Caco-2 (cell line): Measurements from ENCODE around the gene OR5K1. TPM values are rescaled to one million over a fixed set of nuclear protein-coding genes. Genes with fewer than 3 reads are reported as not detected.

ENCODE experiments used
- BruUV-seq: library from RNA; stranded (reverse); fragments of 400-500 nt; replicated peaks from 2 replicates; lab custom pipeline; 2021; lab: Mats Ljungman, UMichigan
- CTCF ChIA-PET: fragments of 300-600 bp; sonication (Branson Sonifier 250); formaldehyde crosslinking; loops from one replicate; lab custom pipeline; 2022; ENCODE audit warnings: antibody characterized with exemption; lab: Charles Lee
- POLR2A ChIA-PET: fragments of 300-600 bp; sonication (Branson Sonifier 250); formaldehyde crosslinking; loops from one replicate; lab custom pipeline; 2022; ENCODE audit warnings: antibody characterized with exemption; lab: Charles Lee
- DNase-seq, 2 experiments: peaks; one replicate each; pipeline versions ENCODE4 v3.0.0 to v3.0.0-alpha.2; 2020 to 2022
- H3K27me3 ChIP-seq: replicated peaks from 2 replicates; pipeline ENCODE4 v1.6.0; 2011; ENCODE audit warnings: low read length; ENCODE audit not compliant: control insufficient read depth, insufficient read depth
- H3K36me3 ChIP-seq: 2 replicates; pipeline ENCODE4 v1.5.1; 2011; ENCODE audit warnings: low read length; ENCODE audit not compliant: control insufficient read depth, insufficient read depth
- H3K4me1 ChIP-seq: fragments of 250-450 bp; sonication (Bioruptor Pico); 2 replicates; pipeline ENCODE4 v1.5.1; 2020; ENCODE audit warnings: mild to moderate bottlenecking
- H3K4me3 ChIP-seq: 2 replicates; pipeline ENCODE4 v1.5.1; 2011; ENCODE audit warnings: low read depth, mild to moderate bottlenecking, control low read depth, low read length
- H3K9me3 ChIP-seq: fragments of 250-450 bp; sonication (Bioruptor Pico); 2 replicates; pipeline ENCODE4 v1.5.1; 2020; ENCODE audit warnings: mild to moderate bottlenecking, moderate library complexity
- H3K27ac Mint-ChIP-seq: one replicate; pipeline ENCODE4 v1.8.0; 2022; ENCODE audit warnings: mixed read lengths; ENCODE audit not compliant: unreplicated experiment
- H3K27me3 Mint-ChIP-seq: one replicate; pipeline ENCODE4 v1.8.0; 2022; ENCODE audit warnings: mixed read lengths; ENCODE audit not compliant: insufficient read depth, unreplicated experiment
- H3K36me3 Mint-ChIP-seq: one replicate; pipeline ENCODE4 v1.8.0; 2022; ENCODE audit warnings: mild to moderate bottlenecking, mixed read lengths; ENCODE audit not compliant: insufficient read depth, unreplicated experiment
- H3K4me1 Mint-ChIP-seq: one replicate; pipeline ENCODE4 v1.8.0; 2022; ENCODE audit warnings: low read depth, mixed read lengths; ENCODE audit not compliant: unreplicated experiment
- H3K4me3 Mint-ChIP-seq: one replicate; pipeline ENCODE4 v1.8.0; 2022; ENCODE audit warnings: mild to moderate bottlenecking, moderate library complexity, mixed read lengths; ENCODE audit not compliant: unreplicated experiment
- H3K9me3 Mint-ChIP-seq: one replicate; pipeline ENCODE4 v1.8.0; 2022; ENCODE audit warnings: mixed read lengths; ENCODE audit not compliant: unreplicated experiment
- intact Hi-C: fragments of 100-400 bp; cut with micrococcal nuclease; formaldehyde crosslinking; loops from one replicate; pipeline ENCODE4 v1.10.0; 2022; ENCODE audit not compliant: unreplicated experiment
- total RNA-seq: library from RNA; stranded (reverse); gene quantifications from 2 replicates; pipeline ENCODE4 v1.2.3, GENCODE V29; 2022
- TF ChIP-seq, protein P1 (sequence below), 2 experiments: fragments of 200-600 bp in 1 of 2; IDR thresholded peaks; 1 replicate in 1 of 2; 2 replicates in 1 of 2; pipeline versions ENCODE4 v1.5.1 to v1.8.0; 2011 to 2022; ENCODE audit warnings: antibody characterized with exemption in 1 of 2, control low read depth in 1 of 2, inconsistent platforms in 1 of 2, low read depth in 1 of 2, low read length in 1 of 2, mild to moderate bottlenecking in 1 of 2, moderate library complexity in 1 of 2; ENCODE audit not compliant: insufficient read depth in 1 of 2, severe bottlenecking in 1 of 2, unreplicated experiment in 1 of 2

OR5K1 gene
- total RNA-seq, 1 experiment from 2014 or later = not detected

DNA sequence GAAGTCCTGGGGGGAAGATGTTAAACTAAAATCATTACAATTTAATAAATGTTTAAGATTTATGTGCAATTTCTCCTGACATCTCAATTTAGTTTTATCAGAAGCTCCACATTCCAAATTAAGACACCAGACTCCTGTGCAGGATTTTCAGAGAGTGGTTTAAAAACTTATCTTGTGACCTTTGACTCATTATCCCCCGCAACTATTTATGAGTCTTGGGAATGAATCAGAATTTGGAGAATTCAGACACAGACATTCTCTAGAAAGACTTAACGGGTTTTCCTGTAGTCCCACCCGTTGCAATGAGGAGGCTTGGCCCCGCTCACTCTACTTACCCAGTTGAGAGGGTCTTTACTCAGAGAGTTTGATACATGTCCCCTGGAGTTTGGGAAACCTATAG is 41.5 kb downstream of the OR5K1 start:
- no peak overlapping the region for H3K4me3 ChIP-seq
- H3K27me3 ChIP-seq = no peaks in the 10 kb centered on the region
- Mint-ChIP-seq H3K4me1 (peaks cover 10% of the 10 kb centered on the region), H3K36me3 (no peaks in the 10 kb centered on the region), H3K27ac (no peak overlapping the region), H3K27me3 (no peaks in the 10 kb centered on the region), H3K4me3 (no peak overlapping the region), H3K9me3 (no peaks in the 10 kb centered on the region)
- BruUV-seq = no TSS peak
- TF ChIP-seq, protein P1, sequence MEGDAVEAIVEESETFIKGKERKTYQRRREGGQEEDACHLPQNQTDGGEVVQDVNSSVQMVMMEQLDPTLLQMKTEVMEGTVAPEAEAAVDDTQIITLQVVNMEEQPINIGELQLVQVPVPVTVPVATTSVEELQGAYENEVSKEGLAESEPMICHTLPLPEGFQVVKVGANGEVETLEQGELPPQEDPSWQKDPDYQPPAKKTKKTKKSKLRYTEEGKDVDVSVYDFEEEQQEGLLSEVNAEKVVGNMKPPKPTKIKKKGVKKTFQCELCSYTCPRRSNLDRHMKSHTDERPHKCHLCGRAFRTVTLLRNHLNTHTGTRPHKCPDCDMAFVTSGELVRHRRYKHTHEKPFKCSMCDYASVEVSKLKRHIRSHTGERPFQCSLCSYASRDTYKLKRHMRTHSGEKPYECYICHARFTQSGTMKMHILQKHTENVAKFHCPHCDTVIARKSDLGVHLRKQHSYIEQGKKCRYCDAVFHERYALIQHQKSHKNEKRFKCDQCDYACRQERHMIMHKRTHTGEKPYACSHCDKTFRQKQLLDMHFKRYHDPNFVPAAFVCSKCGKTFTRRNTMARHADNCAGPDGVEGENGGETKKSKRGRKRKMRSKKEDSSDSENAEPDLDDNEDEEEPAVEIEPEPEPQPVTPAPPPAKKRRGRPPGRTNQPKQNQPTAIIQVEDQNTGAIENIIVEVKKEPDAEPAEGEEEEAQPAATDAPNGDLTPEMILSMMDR (IDR thresholded peaks at IDR 0.05; ENCODE audit: insufficient read depth in 1 of 2, low read depth in 1 of 2, low read length in 1 of 2, severe bottlenecking in 1 of 2, unreplicated experiment in 1 of 2) = no peak
- H3K36me3 ChIP-seq = no peaks in the 10 kb centered on the region
- CTCF ChIA-PET = interaction anchor here (0.6 kb wide), 1 partner anchor 313 kb away, joined by 3 read pairs; no protein-coding TSS in a partner anchor
- H3K9me3 ChIP-seq = no peaks in the 10 kb centered on the region
- peaks cover 14% of the 10 kb centered on the region; the same call in 1 of the 2 replicates for H3K4me1 ChIP-seq
- POLR2A ChIA-PET = no interaction called here
- intact Hi-C loops = loop anchor here (1.0 kb wide), 1 partner anchor 18 kb away; the partner anchor contains the start of gene CLDND1
- peak in 1 of 2 experiments; percentile 17 for DNase-seq

GRCh38 chr3:98508582-98508981 is 45.6 kb downstream of the OR5K1 start:
- Mint-ChIP-seq H3K4me3 (no peak overlapping the region), H3K4me1 (peaks cover 9% of the 10 kb centered on the region), H3K27me3 (no peaks in the 10 kb centered on the region), H3K27ac (no peak overlapping the region), H3K9me3 (no peaks in the 10 kb centered on the region), H3K36me3 (no peaks in the 10 kb centered on the region)
- POLR2A ChIA-PET = no interaction called here
- Histone ChIP-seq H3K27me3 (no peaks in the 10 kb centered on the region), H3K9me3 (no peaks in the 10 kb centered on the region), H3K4me1 (peaks cover 14% of the 10 kb centered on the region; the same call in 1 of the 2 replicates), H3K4me3 (no peak overlapping the region), H3K36me3 (no peaks in the 10 kb centered on the region)
- BruUV-seq = no TSS peak
- intact Hi-C loops = no loop called here
- DNase-seq = no peak
- TF ChIP-seq, protein P1 (IDR thresholded peaks at IDR 0.05; ENCODE audit: insufficient read depth in 1 of 2, low read depth in 1 of 2, low read length in 1 of 2, severe bottlenecking in 1 of 2, unreplicated experiment in 1 of 2) = no peak
- CTCF ChIA-PET = no interaction called here

DNA sequence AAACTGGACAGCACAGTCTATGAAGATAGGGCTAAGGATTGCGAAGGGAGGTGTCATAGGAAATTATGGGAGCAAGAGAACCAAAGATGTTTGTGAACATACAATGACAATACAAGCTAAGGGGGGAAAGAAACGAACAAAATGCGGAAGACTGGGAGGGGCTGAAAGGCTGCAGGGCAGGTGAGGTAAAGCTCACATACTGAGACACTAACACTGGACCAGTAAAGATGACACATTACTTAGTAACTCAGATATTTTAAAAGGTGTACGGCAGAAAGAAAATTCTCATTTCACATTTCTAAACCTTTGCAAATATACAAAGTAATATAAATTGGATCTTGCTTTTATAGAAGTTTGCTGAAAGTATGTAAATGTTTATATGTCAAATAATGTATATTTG is 49.6 kb downstream of the OR5K1 start:
- Mint-ChIP-seq H3K27me3 (no peaks in the 10 kb centered on the region), H3K36me3 (peaks cover 7% of the 10 kb centered on the region), H3K27ac (no peak overlapping the region), H3K4me3 (no peak overlapping the region), H3K9me3 (no peaks in the 10 kb centered on the region), H3K4me1 (peaks cover 7% of the 10 kb centered on the region)
- H3K36me3 ChIP-seq = no peaks in the 10 kb centered on the region; the same call in 1 of the 2 replicates
- TF ChIP-seq, protein P1 (IDR thresholded peaks at IDR 0.05; ENCODE audit: insufficient read depth in 1 of 2, low read depth in 1 of 2, low read length in 1 of 2, severe bottlenecking in 1 of 2, unreplicated experiment in 1 of 2) = no peak
- CTCF ChIA-PET = no interaction called here
- POLR2A ChIA-PET = no interaction called here
- no peak overlapping the region for H3K4me3 ChIP-seq
- no peaks in the 10 kb centered on the region for H3K4me1 ChIP-seq
- no peaks in the 10 kb centered on the region for H3K9me3 ChIP-seq
- DNase-seq = no peak
- H3K27me3 ChIP-seq = no peaks in the 10 kb centered on the region
- intact Hi-C loops = no loop called here
- BruUV-seq = no TSS peak
